ENCODE data around the gene TRIM54. TPM values are rescaled to one million over a fixed set of nuclear protein-coding genes. Genes with fewer than 3 reads are reported as not detected.

The TRIM54 gene
- total and polyA plus RNA-seq, 9 of the 15 experiments (the other 6 are each of a cell fraction or from before 2014, with no cell fraction given): not detected

GRCh38 chr2:27282892-27283291 lies 663 bp downstream of the TRIM54 start:
- peak overlapping the region; percentile 62 for H2AFZ ChIP-seq (ENCODE audit: low read depth, low read length)
- H3K4me3 ChIP-seq: no peak overlapping the region
- no peak overlapping the region for H3K4me2 ChIP-seq (ENCODE audit: insufficient read depth, low read length)
- H3K4me1 ChIP-seq (replicated peaks in 1 of 2; ENCODE audit: control insufficient read depth in 2 of 2, insufficient read depth in 2 of 2, low read length in 2 of 2): peaks cover 6 to 17% of the 10 kb centered on the region in 2 experiments
- WGBS (ENCODE audit: insufficient coverage, low coverage, missing lambda C conversion rate): 19% methylated on average over 5 of the region's 5 CpGs
- ChIA-PET CTCF (ENCODE audit: low intra/inter-chr PET ratio) (no interaction called here), POLR2A (interaction anchor here (0.6 to 1.4 kb wide), 6 partner anchors 10 to 257 kb away, joined by 3 to 8 read pairs (median 3); partner anchors contain the start of gene KHK)
- no TSS peak for BruUV-seq (replicated peaks)
- no peaks in the 10 kb centered on the region for H3K79me2 ChIP-seq (ENCODE audit: control insufficient read depth, insufficient read depth, low read length)
- intact Hi-C loops (cut with micrococcal nuclease) (loop anchor here (10.0 kb wide), 1 partner anchor 438 kb away; the partner anchor contains the start of gene DPYSL5), in situ Hi-C loops (cut with MboI) (loop anchor here (5.0 kb wide), 1 partner anchor 186 kb away; no protein-coding TSS in a partner anchor)
- no peaks in the 10 kb centered on the region for H3K36me3 ChIP-seq (ENCODE audit: control insufficient read depth, insufficient read depth, low read length)
- no peaks in the 10 kb centered on the region for H4K20me1 ChIP-seq (replicated peaks; ENCODE audit: control insufficient read depth, insufficient read depth, low read length)
- H3K9me1 ChIP-seq (ENCODE audit: control insufficient read depth, insufficient read depth, low read length): no peaks in the 10 kb centered on the region
- FAIRE-seq: no peak
- no peaks in the 10 kb centered on the region for H3K9me3 ChIP-seq (replicated peaks; ENCODE audit: control insufficient read depth, insufficient read depth, low read depth, low read length)
- H3K27me3 ChIP-seq (ENCODE audit: control insufficient read depth in 2 of 2, insufficient read depth in 2 of 2, low read length in 2 of 2): peaks cover 0 to 2% of the 10 kb centered on the region in 2 experiments; a peak in 1 of 5 replicates
- H3K9ac ChIP-seq (ENCODE audit: insufficient read depth in 1 of 2, low read depth in 2 of 2, low read length in 2 of 2): peak overlapping the region in 1 of 2 experiments; percentile 41; a peak in 1 of 4 replicates
- 0 out of 3 replicates have a peak, but pooled peaks have one; percentile 17 for ATAC-seq
- TF ChIP-seq ZNF282 (CRISPR knock-in tag; IDR thresholded peaks at IDR 0.05) (no peak), ESRRA (IDR thresholded peaks at IDR 0.05; ENCODE audit: borderline replicate concordance, low read depth) (no peak), NFE2 (IDR thresholded peaks at IDR 0.05; ENCODE audit: low read depth) (peak; percentile 52; the same call in 1 of the 2 replicates), MTA2 (IDR thresholded peaks at IDR 0.05; ENCODE audit: low read depth) (no peak), ZNF311 (CRISPR knock-in tag; IDR thresholded peaks at IDR 0.05) (no peak), ZNF316 (IDR thresholded peaks at IDR 0.05) (peak; percentile 51), TSHZ1 (CRISPR knock-in tag; IDR thresholded peaks at IDR 0.05) (no peak), C11orf30 (IDR thresholded peaks at IDR 0.05; ENCODE audit: low read depth) (peak; percentile 69), FOXK1 (CRISPR knock-in tag; IDR thresholded peaks at IDR 0.05; ENCODE audit: borderline replicate concordance) (no peak), MAFK (IDR thresholded peaks at IDR 0.05; ENCODE audit: low read length) (peak; percentile 26; the same call in 1 of the 2 replicates)
- DNase-seq (ENCODE audit: extremely low read depth in 1 of 4, low spot score in 3 of 4): no peak
- no peak overlapping the region for H3K27ac ChIP-seq (ENCODE audit: extremely low read depth, low read depth, low read length)
